Mesodermal cell (in vitro differentiated cells): ENCODE results near the gene B4GAT1.
A peak's percentile ranks its signal among the peaks of the same experiment; 100 is the strongest.
"Not testable (repeated sequence)": the region's sequence is repeated elsewhere in the genome, so short reads cannot be mapped to it uniquely, and the experiment has no call there.

Experiments used
- H3K27ac ChIP-seq: 2 replicates; pipeline ENCODE4 v1.7.0; 2013; ENCODE audit warnings: mild to moderate bottlenecking, low read depth, low read length, moderate library complexity; ENCODE audit not compliant: severe bottlenecking
- H3K36me3 ChIP-seq: 2 replicates; pipeline ENCODE4 v1.7.1; 2013; ENCODE audit warnings: mild to moderate bottlenecking, low read length, moderate library complexity; ENCODE audit not compliant: control insufficient read depth, insufficient read depth
- H3K4me1 ChIP-seq: one replicate; pipeline ENCODE4 v1.7.1; 2013; ENCODE audit warnings: mild to moderate bottlenecking, low read length; ENCODE audit not compliant: insufficient read depth, control insufficient read depth, poor library complexity, severe bottlenecking
- H3K4me3 ChIP-seq: 2 replicates; pipeline ENCODE4 v1.7.0; 2013; ENCODE audit warnings: low read length, control low read depth, mild to moderate bottlenecking; ENCODE audit not compliant: insufficient read depth, poor library complexity, severe bottlenecking; ENCODE audit errors: extremely low read depth
- H3K9me3 ChIP-seq: 2 replicates; pipeline ENCODE4 v1.7.1; 2013; ENCODE audit warnings: mild to moderate bottlenecking, low read length, moderate library complexity; ENCODE audit not compliant: control insufficient read depth
- WGBS, 2 experiments: methylation state at CpG; one replicate each; pipeline ENCODE4 v1.1.5; 2013; ENCODE audit warnings: missing lambda C conversion rate in 2 of 2; ENCODE audit not compliant: insufficient coverage in 2 of 2; 5-methylcytosine and 5-hydroxymethylcytosine counted together

B4GAT1 gene

GRCh38 chr11:66327171-66328030 lies 20.0 kb downstream of the B4GAT1 start:
- Histone ChIP-seq H3K9me3 (no peaks in the 10 kb centered on the region), H3K4me1 (peaks cover 47% of the 10 kb centered on the region), H3K27ac (peak overlapping the region; percentile 85), H3K4me3 (no peak overlapping the region), H3K36me3 (peaks cover 15% of the 10 kb centered on the region)
- 85 to 90% methylated on average over 8 to 9 of the region's 10 CpGs for WGBS, 2 experiments

DNA sequence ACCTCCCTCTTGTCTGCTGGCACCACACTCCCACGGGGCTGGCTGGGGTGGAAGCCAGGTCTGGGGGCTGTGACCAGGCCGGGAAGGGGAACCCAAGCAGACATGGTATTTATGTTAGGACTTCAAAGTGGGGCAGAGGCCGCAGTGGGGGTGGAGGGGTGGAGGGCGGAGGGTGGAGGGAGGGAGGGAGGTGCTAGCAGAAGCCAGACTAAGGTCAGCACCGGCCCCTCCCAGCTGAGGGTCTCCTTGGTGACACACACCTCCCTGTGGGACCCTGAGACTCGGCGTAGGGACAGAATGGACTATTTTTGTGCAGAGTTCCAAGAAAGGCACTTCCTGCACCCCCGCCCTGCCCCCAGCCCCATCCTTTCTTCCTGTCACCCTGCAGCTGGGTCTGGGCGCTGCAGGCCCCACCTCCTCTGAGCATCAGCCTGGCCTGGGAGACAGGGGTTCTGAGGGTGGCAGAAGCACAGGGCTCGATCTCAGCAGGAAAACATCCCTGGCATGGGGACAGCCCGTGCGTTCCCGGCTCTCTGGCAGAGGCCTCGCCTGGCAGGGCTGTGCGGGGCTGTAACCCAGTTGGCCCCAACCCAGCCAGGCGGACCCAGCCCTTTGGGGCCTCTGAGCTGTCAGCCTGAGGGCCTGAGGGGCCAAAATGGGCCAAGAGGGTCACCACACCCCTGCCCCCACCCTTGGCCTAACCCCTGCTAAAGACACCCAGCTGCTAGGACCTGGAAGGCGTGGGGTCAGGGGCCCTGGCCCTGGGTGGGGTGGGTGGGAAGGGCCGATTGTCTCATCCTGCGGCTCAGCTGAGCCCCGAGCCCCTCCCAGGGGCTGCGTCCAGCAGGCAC lies 20.9 kb downstream of the B4GAT1 start:
- peak overlapping the region; percentile 85 for H3K27ac ChIP-seq
- 58 to 77% methylated on average over 6 to 14 of the region's 21 CpGs for WGBS, 2 experiments
- H3K4me3 ChIP-seq = no peak overlapping the region
- H3K4me1 ChIP-seq = peaks cover 47% of the 10 kb centered on the region
- peaks cover 7% of the 10 kb centered on the region for H3K36me3 ChIP-seq
- no peaks in the 10 kb centered on the region for H3K9me3 ChIP-seq

DNA sequence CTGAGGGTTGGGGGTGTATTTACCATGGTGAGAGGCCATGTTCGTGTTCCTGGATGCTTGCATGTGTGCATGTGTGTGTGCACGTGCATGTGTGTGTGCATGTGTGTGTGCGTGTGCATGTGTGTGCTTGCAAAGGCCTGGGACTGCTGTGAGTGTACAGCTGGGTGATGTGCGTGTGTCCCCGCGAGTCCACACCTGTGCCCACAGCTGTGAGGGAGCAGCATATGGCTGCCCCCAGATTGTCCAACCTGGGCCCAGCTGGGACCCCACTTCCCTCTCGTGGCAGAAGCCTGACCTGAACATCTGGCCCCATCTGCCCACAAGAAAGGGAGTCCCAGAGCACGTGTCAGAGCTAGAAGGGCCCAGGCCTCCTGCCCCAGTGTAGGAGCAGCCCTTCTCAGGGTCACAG lies 22.2 kb downstream of the B4GAT1 start:
- 90 to 92% methylated on average over 8 of the region's 8 CpGs for WGBS, 2 experiments
- Histone ChIP-seq H3K4me1 (peaks cover 47% of the 10 kb centered on the region), H3K9me3 (no peaks in the 10 kb centered on the region), H3K36me3 (no peaks in the 10 kb centered on the region), H3K4me3 (no peak overlapping the region), H3K27ac (peak overlapping the region; percentile 80)

DNA sequence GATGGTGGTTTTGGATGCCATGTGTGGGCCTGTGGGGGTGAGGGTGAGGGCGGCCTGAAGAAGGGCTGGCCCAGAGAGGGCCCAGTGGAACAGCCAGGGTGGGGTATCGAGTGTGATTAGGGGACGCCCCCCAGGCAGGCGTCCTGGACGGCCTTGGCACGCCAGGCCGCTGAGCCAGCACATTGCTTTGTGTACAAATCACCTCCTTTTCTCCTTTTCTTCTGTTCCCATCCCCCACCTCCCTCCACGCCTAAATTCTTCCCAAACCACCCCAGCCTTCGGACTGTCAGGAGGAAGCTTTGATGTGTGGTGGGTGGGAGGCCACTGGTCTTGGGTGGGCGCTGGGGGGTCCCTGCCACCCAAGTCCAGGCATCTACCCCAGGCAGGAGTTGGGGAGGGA lies 22.8 kb downstream of the B4GAT1 start:
- H3K27ac ChIP-seq = peak overlapping the region; percentile 12
- WGBS, 2 experiments = 51 to 84% methylated on average over 5 to 6 of the region's 10 CpGs
- no peaks in the 10 kb centered on the region for H3K36me3 ChIP-seq
- no peak overlapping the region for H3K4me3 ChIP-seq
- H3K9me3 ChIP-seq = no peaks in the 10 kb centered on the region
- H3K4me1 ChIP-seq = peaks cover 47% of the 10 kb centered on the region

DNA sequence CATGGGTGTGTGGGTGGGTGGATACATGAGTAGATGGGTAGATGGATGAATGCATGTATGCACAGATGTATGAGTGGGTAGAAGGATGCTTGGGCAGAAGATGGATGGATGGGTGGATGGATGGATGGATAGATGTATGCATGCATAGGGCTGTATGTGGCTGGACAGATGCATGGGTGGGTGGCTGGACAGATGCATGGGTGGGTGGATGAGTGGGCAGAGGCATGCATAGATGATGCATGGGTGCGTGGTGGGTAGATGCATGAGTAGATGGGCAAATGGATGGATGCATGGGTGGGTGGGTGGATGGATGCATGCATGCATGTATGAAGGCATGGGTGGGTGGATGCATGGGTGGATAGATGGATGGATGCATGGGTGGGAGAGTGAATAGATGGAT lies 23.7 kb downstream of the B4GAT1 start:
- 100% methylated on average over 1 of the region's 1 CpG for WGBS, 2 experiments
- no peaks in the 10 kb centered on the region for H3K36me3 ChIP-seq
- no peak overlapping the region for H3K27ac ChIP-seq
- no peak overlapping the region for H3K4me3 ChIP-seq
- H3K4me1 ChIP-seq = peaks cover 45% of the 10 kb centered on the region
- peaks cover 3% of the 10 kb centered on the region for H3K9me3 ChIP-seq

DNA sequence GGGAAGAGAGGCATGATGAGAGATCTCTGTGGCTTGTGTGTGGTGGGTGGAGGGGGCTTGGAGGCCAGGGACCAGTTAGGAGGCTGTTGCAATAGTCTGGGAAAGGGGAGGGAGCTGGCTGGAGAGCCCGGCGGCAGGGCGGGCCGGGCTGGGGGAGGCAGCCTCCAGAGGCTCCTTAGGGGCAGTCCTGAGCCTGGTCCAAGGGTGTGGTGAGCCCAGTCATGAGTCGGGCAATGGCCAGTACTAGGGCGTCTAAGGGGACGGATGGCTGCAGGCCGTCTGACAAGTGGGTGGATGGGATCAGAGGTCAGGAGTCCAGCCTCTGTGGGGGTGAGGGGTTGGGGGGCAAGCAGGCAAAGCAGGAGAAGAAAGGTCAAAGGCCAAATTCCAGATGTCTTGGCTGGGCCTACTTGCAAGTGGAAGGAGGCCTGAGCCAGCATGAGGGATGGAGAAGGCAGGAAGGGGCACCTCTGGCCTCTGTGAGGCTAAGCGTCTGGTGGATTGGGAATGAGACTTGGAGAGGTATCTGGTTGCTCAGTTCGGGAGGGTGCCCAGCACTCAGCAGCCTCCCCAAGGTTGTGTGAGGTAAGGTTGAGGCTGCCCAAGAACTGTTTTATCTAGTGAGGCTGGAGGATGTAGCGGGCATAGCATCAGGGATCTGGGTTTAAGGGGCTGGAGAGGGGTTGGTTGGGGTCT lies 24.5 kb downstream of the B4GAT1 start:
- H3K4me1 ChIP-seq = peaks cover 47% of the 10 kb centered on the region
- WGBS, 2 experiments = 84 to 96% methylated on average over 7 to 11 of the region's 11 CpGs
- peaks cover 3% of the 10 kb centered on the region for H3K9me3 ChIP-seq
- H3K4me3 ChIP-seq = no peak overlapping the region
- no peak overlapping the region for H3K27ac ChIP-seq
- no peaks in the 10 kb centered on the region for H3K36me3 ChIP-seq

- Histone ChIP-seq H3K4me1 (peaks cover 45% of the 10 kb centered on the region), H3K4me3 (no peak overlapping the region)
- WGBS, 2 experiments = 94 to 100% methylated on average over 4 of the region's 4 CpGs
Observed at GRCh38 chr11:66321606-66322005, 25.8 kb downstream of the B4GAT1 start.

DNA sequence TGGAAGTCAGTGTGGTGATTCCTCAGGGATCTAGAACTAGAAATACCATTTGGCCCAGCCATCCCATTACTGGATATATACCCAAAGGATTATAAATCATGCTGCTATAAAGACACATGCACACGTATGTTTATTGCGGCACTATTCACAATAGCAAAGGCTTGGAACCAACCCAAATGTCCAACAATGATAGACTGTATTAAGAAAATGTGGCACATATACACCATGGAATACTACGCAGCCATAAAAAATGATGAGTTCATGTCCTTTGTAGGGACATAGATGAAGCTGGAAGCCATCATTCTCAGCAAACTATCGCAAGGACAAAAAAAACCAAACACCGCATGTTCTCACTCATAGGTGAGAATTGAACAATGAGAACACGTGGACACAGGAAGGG lies 26.7 kb downstream of the B4GAT1 start:
- not testable (repeated sequence) for H3K9me3 ChIP-seq, H3K36me3 ChIP-seq, H3K4me3 ChIP-seq, H3K27ac ChIP-seq
- H3K4me1 ChIP-seq = peaks cover 47% of the 10 kb centered on the region
- WGBS, 2 experiments = 100% methylated on average over 1 of the region's 6 CpGs; no CpG with 5 or more reads in 1 of the 2 experiments

More at GRCh38 chr11:66321606-66322005, 25.8 kb downstream of the B4GAT1 start:
- peaks cover 3% of the 10 kb centered on the region for H3K9me3 ChIP-seq
- no peaks in the 10 kb centered on the region for H3K36me3 ChIP-seq
- H3K27ac ChIP-seq = peak overlapping the region; percentile 16

GRCh38 chr11:66320289-66320688 lies 27.1 kb downstream of the B4GAT1 start:
- peaks cover 47% of the 10 kb centered on the region for H3K4me1 ChIP-seq
- H3K27ac ChIP-seq, H3K4me3 ChIP-seq, H3K36me3 ChIP-seq, H3K9me3 ChIP-seq: not testable (repeated sequence)
- no CpG with 5 or more reads among the region's 2 CpGs for WGBS, 2 experiments

DNA sequence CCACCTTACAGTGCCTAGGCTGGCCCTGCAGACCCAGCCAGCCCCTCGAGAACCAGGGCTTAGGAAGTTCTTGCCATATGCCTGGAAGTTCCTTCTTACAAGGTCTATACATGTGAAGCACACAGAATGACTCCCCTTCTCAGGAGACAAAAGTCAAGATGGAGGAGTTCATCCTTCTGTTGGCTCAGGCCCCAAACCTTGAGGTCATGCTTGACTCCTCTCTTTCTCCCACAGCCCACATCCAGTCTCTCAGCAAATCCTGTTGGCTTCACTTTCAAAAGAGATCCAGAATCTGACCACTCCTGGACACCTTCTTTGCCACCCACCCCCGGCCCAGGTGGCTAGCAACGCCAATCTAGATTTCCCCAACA lies 28.8 kb downstream of the B4GAT1 start:
- Histone ChIP-seq H3K36me3 (no peaks in the 10 kb centered on the region), H3K9me3 (peaks cover 3% of the 10 kb centered on the region), H3K27ac (peak overlapping the region; percentile 95), H3K4me1 (peaks cover 53% of the 10 kb centered on the region), H3K4me3 (no peak overlapping the region)
- WGBS, 2 experiments = 94% methylated on average over 2 of the region's 3 CpGs; no CpG with 5 or more reads in 1 of the 2 experiments
